Measurements from ENCODE around the gene SMU1.

Gene SMU1

GRCh38 chr9:33025572-33026342 lies 50.7 kb downstream of the SMU1 start:
- no peak for TF ChIP-seq CTCF (IDR thresholded peaks at IDR 0.05; ENCODE audit: low read depth, low read length)
- peak overlapping the region; percentile 99 to 100 for H3K4me3 ChIP-seq (replicated peaks in 1 of 2; ENCODE audit: low read depth in 2 of 2, low read length in 2 of 2)
- peak; percentile 30 to 51 for DNase-seq (ENCODE audit: low read depth in 2 of 2)

GRCh38 chr9:33024966-33025571 lies 51.4 kb downstream of the SMU1 start, which contains the start of gene DNAJA1:
TSS of gene DNAJA1 (plus strand) at chr9:33025273. CDS start at chr9:33026485, 1,212 bp downstream.
- H3K4me3 ChIP-seq (replicated peaks in 1 of 2; ENCODE audit: low read depth in 2 of 2, low read length in 2 of 2), result peak within 1 kb of the TSS; percentile 99 to 100
- DNase-seq (ENCODE audit: low read depth in 2 of 2), result peak; percentile 94 to 98
- TF ChIP-seq CTCF (IDR thresholded peaks at IDR 0.05; ENCODE audit: low read depth, low read length), result no peak

GRCh38 chr9:33024126-33024965 lies 52.1 kb downstream of the SMU1 start:
- H3K4me3 ChIP-seq (replicated peaks in 1 of 2; ENCODE audit: low read depth in 2 of 2, low read length in 2 of 2), result peak overlapping the region; percentile 62 to 99

GRCh38 chr9:33023661-33024060 lies 52.8 kb downstream of the SMU1 start:
- no peak for DNase-seq (ENCODE audit: low read depth in 2 of 2)
- TF ChIP-seq CTCF (IDR thresholded peaks at IDR 0.05; ENCODE audit: low read depth, low read length), result no peak
- H3K4me3 ChIP-seq (replicated peaks in 1 of 2; ENCODE audit: low read depth in 2 of 2, low read length in 2 of 2), result peak overlapping the region in 1 of 2 donors; percentile 99

More at GRCh38 chr9:33024126-33024965, 52.1 kb downstream of the SMU1 start:
- DNase-seq (ENCODE audit: low read depth in 2 of 2), result peak; percentile 17 to 28
- TF ChIP-seq CTCF (IDR thresholded peaks at IDR 0.05; ENCODE audit: low read depth, low read length), result no peak

GRCh38 chr9:33022755-33023154 lies 53.7 kb downstream of the SMU1 start:
- DNase-seq (ENCODE audit: low read depth in 2 of 2), result no peak
- H3K4me3 ChIP-seq (replicated peaks in 1 of 2; ENCODE audit: low read depth in 2 of 2, low read length in 2 of 2), result no peak overlapping the region
- TF ChIP-seq CTCF (IDR thresholded peaks at IDR 0.05; ENCODE audit: low read depth, low read length), result no peak

GRCh38 chr9:33022303-33022702 lies 54.2 kb downstream of the SMU1 start:
- no peak for TF ChIP-seq CTCF (IDR thresholded peaks at IDR 0.05; ENCODE audit: low read depth, low read length)
- no peak for DNase-seq (ENCODE audit: low read depth in 2 of 2)
- no peak overlapping the region for H3K4me3 ChIP-seq (replicated peaks in 1 of 2; ENCODE audit: low read depth in 2 of 2, low read length in 2 of 2)

Measured in cardiac fibroblast (primary cell).